GM15510 (cell line): Measurements from ENCODE around the gene PRPH2.

Experiments
- POLR2A ChIP-seq: IDR thresholded peaks from 3 replicates; pipeline ENCODE4 v1.6.1; 2011; ENCODE audit warnings: borderline replicate concordance; ENCODE audit not compliant: insufficient read length; ENCODE audit errors: extremely low read depth

Gene PRPH2

GRCh38 chr6:42690151-42690702, 32.2 kb downstream of the PRPH2 start:
- TF ChIP-seq POLR2A: no peak

- TF ChIP-seq POLR2A: no peak
Observed at GRCh38 chr6:42689371-42689770, 33.0 kb downstream of the PRPH2 start.

GRCh38 chr6:42688281-42688680, 34.1 kb downstream of the PRPH2 start:
- TF ChIP-seq POLR2A: no peak

- TF ChIP-seq POLR2A: no peak
Observed at GRCh38 chr6:42679358-42679757, 43.0 kb downstream of the PRPH2 start.

- TF ChIP-seq POLR2A: no peak
Observed at GRCh38 chr6:42674780-42675179, 47.6 kb downstream of the PRPH2 start.

GRCh38 chr6:42664718-42665117, 57.7 kb downstream of the PRPH2 start:
- no peak for TF ChIP-seq POLR2A

GRCh38 chr6:42661540-42662153, 60.8 kb downstream of the PRPH2 start:
- TF ChIP-seq POLR2A: no peak

- no peak for TF ChIP-seq POLR2A
Observed at GRCh38 chr6:42659806-42660205, 62.6 kb downstream of the PRPH2 start.

- TF ChIP-seq POLR2A: no peak
Observed at GRCh38 chr6:42653851-42654250, 68.5 kb downstream of the PRPH2 start.

GRCh38 chr6:42652024-42652746, 70.2 kb downstream of the PRPH2 start:
- TF ChIP-seq POLR2A: no peak
